ENCODE data around the gene ITK.

DNA sequence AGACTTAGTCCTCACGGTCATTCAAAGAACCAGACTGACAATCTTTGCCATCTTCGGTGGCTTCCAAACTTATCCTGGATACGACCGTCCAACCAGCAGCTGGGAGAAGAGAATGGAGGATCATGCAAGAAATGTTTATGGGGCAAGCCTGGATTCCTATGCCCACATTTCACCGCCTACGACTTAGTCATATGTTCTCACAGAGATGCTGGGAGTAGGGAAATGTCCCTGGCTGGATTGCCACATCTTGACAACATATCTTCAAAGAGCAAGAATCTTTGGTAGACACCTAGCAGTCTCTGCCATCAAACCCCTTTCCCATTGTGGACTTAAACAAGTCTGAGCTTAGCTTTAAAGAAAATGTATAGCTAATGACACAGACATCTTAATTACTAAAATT, 42.9 kb upstream of the ITK start:
- no peak for TF ChIP-seq POLR2AphosphoS5 (IDR thresholded peaks at IDR 0.05; ENCODE audit: low read depth)
- TF ChIP-seq, protein P1, sequence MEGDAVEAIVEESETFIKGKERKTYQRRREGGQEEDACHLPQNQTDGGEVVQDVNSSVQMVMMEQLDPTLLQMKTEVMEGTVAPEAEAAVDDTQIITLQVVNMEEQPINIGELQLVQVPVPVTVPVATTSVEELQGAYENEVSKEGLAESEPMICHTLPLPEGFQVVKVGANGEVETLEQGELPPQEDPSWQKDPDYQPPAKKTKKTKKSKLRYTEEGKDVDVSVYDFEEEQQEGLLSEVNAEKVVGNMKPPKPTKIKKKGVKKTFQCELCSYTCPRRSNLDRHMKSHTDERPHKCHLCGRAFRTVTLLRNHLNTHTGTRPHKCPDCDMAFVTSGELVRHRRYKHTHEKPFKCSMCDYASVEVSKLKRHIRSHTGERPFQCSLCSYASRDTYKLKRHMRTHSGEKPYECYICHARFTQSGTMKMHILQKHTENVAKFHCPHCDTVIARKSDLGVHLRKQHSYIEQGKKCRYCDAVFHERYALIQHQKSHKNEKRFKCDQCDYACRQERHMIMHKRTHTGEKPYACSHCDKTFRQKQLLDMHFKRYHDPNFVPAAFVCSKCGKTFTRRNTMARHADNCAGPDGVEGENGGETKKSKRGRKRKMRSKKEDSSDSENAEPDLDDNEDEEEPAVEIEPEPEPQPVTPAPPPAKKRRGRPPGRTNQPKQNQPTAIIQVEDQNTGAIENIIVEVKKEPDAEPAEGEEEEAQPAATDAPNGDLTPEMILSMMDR (IDR thresholded peaks at IDR 0.05; ENCODE audit: insufficient read depth, low read length) = no peak
- no peak for TF ChIP-seq GABPA (IDR thresholded peaks at IDR 0.05; ENCODE audit: low read depth)
- TF ChIP-seq, protein P2, sequence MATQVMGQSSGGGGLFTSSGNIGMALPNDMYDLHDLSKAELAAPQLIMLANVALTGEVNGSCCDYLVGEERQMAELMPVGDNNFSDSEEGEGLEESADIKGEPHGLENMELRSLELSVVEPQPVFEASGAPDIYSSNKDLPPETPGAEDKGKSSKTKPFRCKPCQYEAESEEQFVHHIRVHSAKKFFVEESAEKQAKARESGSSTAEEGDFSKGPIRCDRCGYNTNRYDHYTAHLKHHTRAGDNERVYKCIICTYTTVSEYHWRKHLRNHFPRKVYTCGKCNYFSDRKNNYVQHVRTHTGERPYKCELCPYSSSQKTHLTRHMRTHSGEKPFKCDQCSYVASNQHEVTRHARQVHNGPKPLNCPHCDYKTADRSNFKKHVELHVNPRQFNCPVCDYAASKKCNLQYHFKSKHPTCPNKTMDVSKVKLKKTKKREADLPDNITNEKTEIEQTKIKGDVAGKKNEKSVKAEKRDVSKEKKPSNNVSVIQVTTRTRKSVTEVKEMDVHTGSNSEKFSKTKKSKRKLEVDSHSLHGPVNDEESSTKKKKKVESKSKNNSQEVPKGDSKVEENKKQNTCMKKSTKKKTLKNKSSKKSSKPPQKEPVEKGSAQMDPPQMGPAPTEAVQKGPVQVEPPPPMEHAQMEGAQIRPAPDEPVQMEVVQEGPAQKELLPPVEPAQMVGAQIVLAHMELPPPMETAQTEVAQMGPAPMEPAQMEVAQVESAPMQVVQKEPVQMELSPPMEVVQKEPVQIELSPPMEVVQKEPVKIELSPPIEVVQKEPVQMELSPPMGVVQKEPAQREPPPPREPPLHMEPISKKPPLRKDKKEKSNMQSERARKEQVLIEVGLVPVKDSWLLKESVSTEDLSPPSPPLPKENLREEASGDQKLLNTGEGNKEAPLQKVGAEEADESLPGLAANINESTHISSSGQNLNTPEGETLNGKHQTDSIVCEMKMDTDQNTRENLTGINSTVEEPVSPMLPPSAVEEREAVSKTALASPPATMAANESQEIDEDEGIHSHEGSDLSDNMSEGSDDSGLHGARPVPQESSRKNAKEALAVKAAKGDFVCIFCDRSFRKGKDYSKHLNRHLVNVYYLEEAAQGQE (IDR thresholded peaks at IDR 0.05; ENCODE audit: insufficient replicate concordance, low read depth) = no peak
- no peak for TF ChIP-seq SPI1 (IDR thresholded peaks at IDR 0.05; ENCODE audit: borderline replicate concordance, low read depth)

Data from HL-60 (cell line).